ENCODE measurements around the gene LYPD6B.
A peak's percentile ranks its signal among the peaks of the same experiment; 100 is the strongest.

Gene LYPD6B

GRCh38 chr2:149012545-149012944 is 26.0 kb upstream of the LYPD6B start:
- TF ChIP-seq, protein P1, sequence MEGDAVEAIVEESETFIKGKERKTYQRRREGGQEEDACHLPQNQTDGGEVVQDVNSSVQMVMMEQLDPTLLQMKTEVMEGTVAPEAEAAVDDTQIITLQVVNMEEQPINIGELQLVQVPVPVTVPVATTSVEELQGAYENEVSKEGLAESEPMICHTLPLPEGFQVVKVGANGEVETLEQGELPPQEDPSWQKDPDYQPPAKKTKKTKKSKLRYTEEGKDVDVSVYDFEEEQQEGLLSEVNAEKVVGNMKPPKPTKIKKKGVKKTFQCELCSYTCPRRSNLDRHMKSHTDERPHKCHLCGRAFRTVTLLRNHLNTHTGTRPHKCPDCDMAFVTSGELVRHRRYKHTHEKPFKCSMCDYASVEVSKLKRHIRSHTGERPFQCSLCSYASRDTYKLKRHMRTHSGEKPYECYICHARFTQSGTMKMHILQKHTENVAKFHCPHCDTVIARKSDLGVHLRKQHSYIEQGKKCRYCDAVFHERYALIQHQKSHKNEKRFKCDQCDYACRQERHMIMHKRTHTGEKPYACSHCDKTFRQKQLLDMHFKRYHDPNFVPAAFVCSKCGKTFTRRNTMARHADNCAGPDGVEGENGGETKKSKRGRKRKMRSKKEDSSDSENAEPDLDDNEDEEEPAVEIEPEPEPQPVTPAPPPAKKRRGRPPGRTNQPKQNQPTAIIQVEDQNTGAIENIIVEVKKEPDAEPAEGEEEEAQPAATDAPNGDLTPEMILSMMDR (IDR thresholded peaks at IDR 0.05; ENCODE audit: low read depth, low read length), result no peak
- DNase-seq (ENCODE audit: extremely low read depth, low read depth), result no peak

DNA sequence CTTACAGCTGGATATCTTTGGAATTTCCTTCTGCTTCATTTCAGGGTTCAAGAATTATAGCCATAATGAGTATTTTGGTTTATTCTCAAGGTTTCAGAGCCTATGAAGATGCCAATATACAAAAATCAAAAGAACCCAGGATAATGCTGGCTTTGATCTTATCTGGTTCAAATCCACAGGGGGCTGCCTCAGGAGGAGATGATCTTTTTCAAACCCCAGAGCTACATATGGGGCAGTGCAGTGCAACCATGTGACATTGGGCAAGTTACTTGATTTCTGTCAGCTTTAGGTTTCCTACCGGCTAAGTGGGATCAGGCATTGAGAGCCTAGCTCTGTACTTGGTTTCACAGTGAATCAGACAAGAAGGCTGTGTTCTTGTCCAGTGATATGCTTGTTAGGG is 23.0 kb upstream of the LYPD6B start:
- no peak for DNase-seq (ENCODE audit: extremely low read depth, low read depth)
- TF ChIP-seq, protein P1 (IDR thresholded peaks at IDR 0.05; ENCODE audit: low read depth, low read length), result no peak

DNA sequence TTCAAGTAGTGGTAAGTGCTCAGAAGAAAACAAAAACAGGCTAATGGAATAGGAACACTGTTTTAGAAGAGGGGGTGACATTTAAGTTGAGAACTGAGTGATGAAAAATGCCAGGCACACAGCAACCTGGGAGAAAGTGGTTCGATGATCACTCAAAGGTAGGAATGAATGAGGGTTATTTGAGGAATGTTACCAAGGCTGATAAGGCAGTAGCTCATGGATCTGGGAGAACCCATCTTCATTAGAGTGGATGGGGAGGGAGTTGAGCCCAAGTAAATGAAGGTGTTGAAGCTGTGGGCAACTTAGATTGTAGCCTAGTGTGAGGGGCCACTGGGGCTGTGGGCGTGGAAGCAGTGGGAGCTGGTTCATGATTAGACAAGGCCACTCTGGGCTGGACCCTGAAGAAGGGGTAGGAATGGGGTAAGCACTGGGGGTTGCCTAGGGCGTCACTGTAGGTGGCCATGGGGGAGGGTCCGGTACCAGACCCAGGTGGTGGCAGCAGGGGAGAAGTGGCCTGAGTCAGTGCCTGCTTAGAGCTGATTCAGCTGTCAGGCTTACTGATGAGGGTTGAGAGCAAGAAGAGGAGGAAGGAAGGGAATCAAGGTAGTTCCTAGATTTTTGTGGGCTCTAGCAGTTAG is 22.5 kb upstream of the LYPD6B start:
- TF ChIP-seq, protein P1 (IDR thresholded peaks at IDR 0.05; ENCODE audit: low read depth, low read length), result no peak
- no peak for DNase-seq (ENCODE audit: extremely low read depth, low read depth)

GRCh38 chr2:149017116-149017985 is 21.1 kb upstream of the LYPD6B start:
- DNase-seq (ENCODE audit: extremely low read depth, low read depth), result peak; percentile 51
- TF ChIP-seq, protein P1 (IDR thresholded peaks at IDR 0.05; ENCODE audit: low read depth, low read length), result peak; percentile 86

GRCh38 chr2:149018981-149019380 is 19.5 kb upstream of the LYPD6B start:
- TF ChIP-seq, protein P1 (IDR thresholded peaks at IDR 0.05; ENCODE audit: low read depth, low read length), result no peak
- DNase-seq (ENCODE audit: extremely low read depth, low read depth), result no peak

GRCh38 chr2:149019768-149020167 is 18.7 kb upstream of the LYPD6B start:
- no peak for DNase-seq (ENCODE audit: extremely low read depth, low read depth)
- TF ChIP-seq, protein P1 (IDR thresholded peaks at IDR 0.05; ENCODE audit: low read depth, low read length), result no peak

DNA sequence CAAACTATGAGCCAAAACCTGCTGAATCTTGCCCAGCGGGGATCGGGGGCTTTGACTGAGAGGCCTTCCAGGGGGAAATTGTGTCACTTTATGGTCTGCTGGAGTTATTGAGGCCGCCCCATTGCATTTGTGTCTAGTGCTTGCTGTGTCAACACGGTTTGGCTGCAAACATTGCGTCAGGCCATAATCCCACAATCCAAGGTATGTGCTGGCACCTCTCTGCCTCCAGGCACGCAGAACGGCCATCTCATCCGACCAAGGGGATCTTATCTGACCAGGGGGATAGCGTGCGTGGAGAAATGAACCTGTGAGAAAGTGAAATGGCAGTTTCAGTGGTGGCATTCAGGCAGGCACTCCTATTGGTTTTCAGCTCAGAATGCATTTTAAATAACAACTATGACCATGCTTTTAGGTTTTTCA is 18.1 kb upstream of the LYPD6B start:
- TF ChIP-seq, protein P1 (IDR thresholded peaks at IDR 0.05; ENCODE audit: low read depth, low read length), result no peak
- DNase-seq (ENCODE audit: extremely low read depth, low read depth), result no peak

Measured in AG09319 (cell line).